Neural cell (in vitro differentiated cells): ENCODE data around the gene ASPA. TPM values are rescaled to one million over a fixed set of nuclear protein-coding genes. Genes with fewer than 3 reads are reported as not detected.

Experiments
- H2AFZ ChIP-seq: fragments of 200-600, 300-800 bp; sonication (generic), shearing (Covaris generic); 2 replicates; pipeline ENCODE4 v1.6.0; 2014; ENCODE audit warnings: low read depth, mild to moderate bottlenecking, antibody characterized with exemption, low read length, moderate library complexity
- H3F3A ChIP-seq: fragments of 200-600 bp; shearing (Covaris generic); 2 replicates; pipeline ENCODE4 v1.6.1; 2016; ENCODE audit warnings: mild to moderate bottlenecking, moderate library complexity, mixed read lengths, antibody characterized with exemption, low read length; ENCODE audit not compliant: insufficient read depth, poor library complexity, severe bottlenecking
- H3K27ac ChIP-seq: fragments of 200-600, 300-800 bp; sonication (generic), shearing (Covaris generic); 2 replicates; pipeline ENCODE4 v1.5.1; 2014; ENCODE audit warnings: mild to moderate bottlenecking, low read length, moderate library complexity
- H3K27me3 ChIP-seq: fragments of 300-800, 200-600 bp; sonication (generic), shearing (Covaris generic); 2 replicates; pipeline ENCODE4 v1.6.0; 2014; ENCODE audit warnings: mild to moderate bottlenecking, low read depth, low read length, moderate library complexity; ENCODE audit not compliant: insufficient read depth
- H3K36me3 ChIP-seq: fragments of 300-800, 200-600 bp; sonication (generic), shearing (Covaris generic); 2 replicates; pipeline ENCODE4 v1.5.1; 2014; ENCODE audit warnings: mild to moderate bottlenecking, antibody characterized with exemption, low read length, moderate library complexity; ENCODE audit not compliant: insufficient read depth
- H3K4me2 ChIP-seq: fragments of 300-800, 200-600 bp; sonication (generic), shearing (Covaris generic); 2 replicates; pipeline ENCODE4 v1.6.0; 2014; ENCODE audit warnings: mild to moderate bottlenecking, low read length
- H3K4me3 ChIP-seq: fragments of 300-800, 200-600 bp; sonication (generic), shearing (Covaris generic); 2 replicates; pipeline ENCODE4 v1.5.1; 2014; ENCODE audit warnings: mild to moderate bottlenecking, low read length, moderate library complexity
- H3K79me2 ChIP-seq: fragments of 200-600 bp; shearing (Covaris generic); replicated peaks from 2 replicates; pipeline ENCODE4 v1.6.0; 2014; ENCODE audit warnings: mild to moderate bottlenecking, low read length, moderate library complexity; ENCODE audit not compliant: insufficient read depth
- H3K9ac ChIP-seq: fragments of 300-800, 200-600 bp; sonication (generic), shearing (Covaris generic); 2 replicates; pipeline ENCODE4 v1.6.1; 2016; ENCODE audit warnings: mild to moderate bottlenecking, low read length, mixed read lengths
- H3K9me2 ChIP-seq: fragments of 200-600 bp; shearing (Covaris generic); 2 replicates; pipeline ENCODE4 v1.6.1; 2016; ENCODE audit warnings: mild to moderate bottlenecking, low read length, mixed read lengths; ENCODE audit not compliant: insufficient read depth
- H3K9me3 ChIP-seq: fragments of 200-600, 300-800 bp; sonication (generic), shearing (Covaris generic); 2 replicates; pipeline ENCODE4 v1.6.1; 2016; ENCODE audit warnings: mild to moderate bottlenecking, mixed run types, low read length, moderate library complexity, mixed read lengths
- H4K20me1 ChIP-seq: fragments of 200-600 bp; shearing (Covaris generic); 2 replicates; pipeline ENCODE4 v1.6.1; 2016; ENCODE audit warnings: mild to moderate bottlenecking, mixed run types; ENCODE audit not compliant: insufficient read depth
- SMC3 ChIP-seq: fragments of 450-650 bp; conservative IDR thresholded peaks from 2 replicates; pipeline ENCODE4 v1.6.1; 2014; ENCODE audit warnings: antibody characterized with exemption, mild to moderate bottlenecking, moderate library complexity; ENCODE audit not compliant: poor library complexity
- polyA plus RNA-seq: library from polyadenylated mRNA; depleted of rRNA; stranded (reverse); fragments of >200 nt; gene quantifications from 2 replicates; pipeline ENCODE4 v1.2.3, GENCODE V29; 2014

ASPA gene
- polyA plus RNA-seq, 1 donor from 2014 or later: 0.24 TPM

DNA sequence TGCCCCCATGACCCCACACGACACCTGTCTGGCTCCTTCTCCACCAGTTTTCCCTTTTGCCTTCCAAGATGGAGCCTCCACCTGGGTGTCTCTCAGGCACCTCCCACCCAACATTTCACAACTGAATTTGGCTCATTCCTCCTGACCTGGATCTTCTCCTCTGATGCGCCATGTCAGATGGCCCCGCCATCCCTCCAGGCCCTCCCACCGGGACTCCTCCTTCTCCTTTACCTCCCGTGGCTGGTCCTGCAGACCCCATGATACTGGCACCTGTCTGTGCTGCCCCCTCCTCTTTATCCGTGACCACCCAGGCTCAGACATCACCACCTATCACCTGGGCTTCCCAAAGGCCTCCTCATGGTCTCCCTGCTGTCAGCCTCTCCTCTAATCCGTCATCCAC, 77.1 kb downstream of the ASPA start:
- no peak overlapping the region for H3K9ac ChIP-seq
- no peaks in the 10 kb centered on the region for H3K9me3 ChIP-seq
- no peaks in the 10 kb centered on the region for H4K20me1 ChIP-seq
- no peak overlapping the region for H3K4me3 ChIP-seq
- H3K79me2 ChIP-seq: no peaks in the 10 kb centered on the region
- no peaks in the 10 kb centered on the region for H3K27me3 ChIP-seq
- TF ChIP-seq SMC3: no peak
- no peak overlapping the region for H3K4me2 ChIP-seq
- no peak overlapping the region for H3K27ac ChIP-seq
- no peaks in the 10 kb centered on the region for H3K9me2 ChIP-seq
- no peak overlapping the region for H2AFZ ChIP-seq
- H3F3A ChIP-seq: no peaks in the 10 kb centered on the region
- no peaks in the 10 kb centered on the region for H3K36me3 ChIP-seq

Other genes starting within 250 kb of the ASPA start
- not detected in 2 replicates for gene OR3A1, start 177.6 kb upstream of the ASPA start, polyA plus RNA-seq
- gene OR3A2, start 89.7 kb upstream of the ASPA start, polyA plus RNA-seq: not detected in 2 replicates
- gene OR1E1, start 77.6 kb upstream of the ASPA start, polyA plus RNA-seq: not detected in 2 replicates
- not detected in 2 replicates for gene OR3A3, start 64.6 kb upstream of the ASPA start, polyA plus RNA-seq
- gene OR1E2, start 42.2 kb upstream of the ASPA start, polyA plus RNA-seq: not detected in 2 replicates
- gene SPATA22, start 4.2 kb upstream of the ASPA start, polyA plus RNA-seq: not detected in 2 replicates
- gene TRPV3, start 81.8 kb downstream of the ASPA start, polyA plus RNA-seq: 0.19 TPM in 1 of 2 replicates, not detected in the other
- gene TRPV1, start 133.4 kb downstream of the ASPA start, polyA plus RNA-seq: 11.8 and 13.0 TPM in 2 replicates
- gene SHPK, start 160.3 kb downstream of the ASPA start, polyA plus RNA-seq: 14.3 and 15.6 TPM in 2 replicates
- 8.8 and 14.2 TPM in 2 replicates for gene CTNS, start 160.8 kb downstream of the ASPA start, polyA plus RNA-seq
- 79.2 and 82.8 TPM in 2 replicates for gene TAX1BP3, start 192.6 kb downstream of the ASPA start, polyA plus RNA-seq
- gene EMC6, start 192.8 kb downstream of the ASPA start, polyA plus RNA-seq: 61.7 and 87.8 TPM in 2 replicates
- 7.0 and 9.0 TPM in 2 replicates for gene P2RX5, start 220.2 kb downstream of the ASPA start, polyA plus RNA-seq
- 0.22 and 0.32 TPM in 2 replicates for gene HASPIN, start 247.9 kb downstream of the ASPA start, polyA plus RNA-seq